DND-41 (cell line): ENCODE data around the gene ZBTB34.

Source experiments
- ATAC-seq: fragments of 200-7000 bp; cut with Tn5 transposase; 3 replicates; pipeline ENCODE4 v1.9.1; 2021; ENCODE audit warnings: low read depth; ENCODE audit not compliant: insufficient read depth
- DNase-seq: peaks from one replicate; pipeline ENCODE4 v3.0.0-alpha.2; 2020
- H2AFZ ChIP-seq: 2 replicates; pipeline ENCODE4 v1.6.0; 2012; ENCODE audit warnings: low read depth, low read length
- H3K27ac ChIP-seq: 2 replicates; pipeline ENCODE4 v1.5.1; 2012; ENCODE audit warnings: low read length, inconsistent platforms
- H3K27me3 ChIP-seq: fragments of 200-600 bp; sonication (generic); 2 replicates; pipeline ENCODE4 v1.6.0; 2012; ENCODE audit warnings: low read length, mild to moderate bottlenecking, inconsistent platforms; ENCODE audit not compliant: insufficient read depth, poor library complexity
- H3K36me3 ChIP-seq: 2 replicates; pipeline ENCODE4 v1.5.1; 2012; ENCODE audit warnings: low read length, inconsistent platforms; ENCODE audit not compliant: insufficient read depth
- H3K4me1 ChIP-seq: 2 replicates; pipeline ENCODE4 v1.5.1; 2012; ENCODE audit warnings: mild to moderate bottlenecking, low read length; ENCODE audit not compliant: insufficient read depth
- H3K4me2 ChIP-seq: 2 replicates; pipeline ENCODE4 v1.6.0; 2012; ENCODE audit warnings: mild to moderate bottlenecking, moderate library complexity, low read length, inconsistent platforms; ENCODE audit not compliant: insufficient read depth
- H3K4me3 ChIP-seq, 2 experiments: fragments of 200-600 bp in 1 of 2; shearing (Covaris generic) in 1 of 2; 2 replicates each; pipeline ENCODE4 v1.5.1; 2012 to 2016; ENCODE audit warnings: inconsistent platforms in 2 of 2, low read length in 2 of 2, mild to moderate bottlenecking in 2 of 2, low read depth in 1 of 2, moderate library complexity in 1 of 2
- H3K79me2 ChIP-seq: 2 replicates; pipeline ENCODE4 v1.6.0; 2012; ENCODE audit warnings: low read length, inconsistent platforms; ENCODE audit not compliant: insufficient read depth
- H3K9ac ChIP-seq: 2 replicates; pipeline ENCODE4 v1.6.0; 2012; ENCODE audit warnings: low read depth, mild to moderate bottlenecking, inconsistent platforms, low read length, moderate library complexity
- H3K9me3 ChIP-seq: 2 replicates; pipeline ENCODE4 v1.5.1; 2012; ENCODE audit warnings: low read length, moderate library complexity, mild to moderate bottlenecking, inconsistent platforms; ENCODE audit not compliant: insufficient read depth, severe bottlenecking
- H4K20me1 ChIP-seq: 2 replicates; pipeline ENCODE4 v1.6.0; 2012; ENCODE audit warnings: low read length; ENCODE audit not compliant: insufficient read depth
- EZH2 ChIP-seq: IDR thresholded peaks from 3 replicates; pipeline ENCODE4 v1.6.1; 2012; ENCODE audit warnings: borderline replicate concordance, low read depth, mild to moderate bottlenecking, moderate library complexity, low read length, inconsistent platforms; ENCODE audit not compliant: severe bottlenecking
- TF ChIP-seq, protein P1 (sequence below): IDR thresholded peaks from 2 replicates; pipeline ENCODE4 v1.5.1; 2012; ENCODE audit warnings: borderline replicate concordance, low read length, moderate library complexity, mild to moderate bottlenecking; ENCODE audit not compliant: poor library complexity, severe bottlenecking; ENCODE audit errors: extremely low read depth

The ZBTB34 gene

DNA sequence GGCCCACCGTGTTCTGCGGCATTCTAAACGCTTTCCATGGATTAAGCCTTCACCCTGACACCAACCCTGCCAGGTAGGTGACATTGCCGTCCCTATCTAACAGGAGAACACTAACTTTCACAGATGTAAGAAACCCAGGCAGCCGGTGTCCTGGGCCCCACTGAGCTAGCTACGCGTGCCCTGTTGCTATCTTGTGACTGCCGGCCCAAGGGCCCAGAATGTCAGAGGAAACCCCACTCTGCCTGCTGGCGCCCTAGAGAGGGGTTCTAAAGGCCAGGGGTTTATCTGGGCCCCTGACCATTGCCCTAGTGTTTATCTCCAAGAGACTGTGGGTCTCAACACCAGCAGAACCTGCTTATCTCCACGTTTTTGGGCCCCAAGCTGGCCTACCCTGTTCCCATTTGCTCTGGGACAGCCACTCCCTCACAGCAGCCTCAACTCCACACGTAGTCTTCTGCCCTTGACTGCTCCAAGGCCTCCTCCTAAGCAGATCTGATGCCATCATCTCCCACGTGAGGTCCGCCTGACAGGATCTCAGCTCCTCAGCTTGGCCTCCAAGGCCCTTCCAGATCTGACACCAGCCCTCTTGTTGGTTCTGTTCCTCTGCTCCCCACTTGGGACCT lies 18.1 kb upstream of the ZBTB34 start:
- TF ChIP-seq, protein P1, sequence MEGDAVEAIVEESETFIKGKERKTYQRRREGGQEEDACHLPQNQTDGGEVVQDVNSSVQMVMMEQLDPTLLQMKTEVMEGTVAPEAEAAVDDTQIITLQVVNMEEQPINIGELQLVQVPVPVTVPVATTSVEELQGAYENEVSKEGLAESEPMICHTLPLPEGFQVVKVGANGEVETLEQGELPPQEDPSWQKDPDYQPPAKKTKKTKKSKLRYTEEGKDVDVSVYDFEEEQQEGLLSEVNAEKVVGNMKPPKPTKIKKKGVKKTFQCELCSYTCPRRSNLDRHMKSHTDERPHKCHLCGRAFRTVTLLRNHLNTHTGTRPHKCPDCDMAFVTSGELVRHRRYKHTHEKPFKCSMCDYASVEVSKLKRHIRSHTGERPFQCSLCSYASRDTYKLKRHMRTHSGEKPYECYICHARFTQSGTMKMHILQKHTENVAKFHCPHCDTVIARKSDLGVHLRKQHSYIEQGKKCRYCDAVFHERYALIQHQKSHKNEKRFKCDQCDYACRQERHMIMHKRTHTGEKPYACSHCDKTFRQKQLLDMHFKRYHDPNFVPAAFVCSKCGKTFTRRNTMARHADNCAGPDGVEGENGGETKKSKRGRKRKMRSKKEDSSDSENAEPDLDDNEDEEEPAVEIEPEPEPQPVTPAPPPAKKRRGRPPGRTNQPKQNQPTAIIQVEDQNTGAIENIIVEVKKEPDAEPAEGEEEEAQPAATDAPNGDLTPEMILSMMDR, result no peak
- TF ChIP-seq EZH2, result no peak
- Histone ChIP-seq H2AFZ (no peak overlapping the region), H3K27me3 (no peaks in the 10 kb centered on the region), H3K79me2 (no peaks in the 10 kb centered on the region), H3K36me3 (0 out of 2 replicates have a peak, but pooled peaks cover 9% of the 10 kb centered on the region), H3K9ac (no peak overlapping the region), H3K4me3 (no peak overlapping the region), H3K27ac (no peak overlapping the region), H3K9me3 (no peaks in the 10 kb centered on the region), H3K4me1 (no peaks in the 10 kb centered on the region), H4K20me1 (peaks cover 13% of the 10 kb centered on the region), H3K4me2 (no peak overlapping the region)
- DNase-seq, result no peak
- no peak for ATAC-seq

DNA sequence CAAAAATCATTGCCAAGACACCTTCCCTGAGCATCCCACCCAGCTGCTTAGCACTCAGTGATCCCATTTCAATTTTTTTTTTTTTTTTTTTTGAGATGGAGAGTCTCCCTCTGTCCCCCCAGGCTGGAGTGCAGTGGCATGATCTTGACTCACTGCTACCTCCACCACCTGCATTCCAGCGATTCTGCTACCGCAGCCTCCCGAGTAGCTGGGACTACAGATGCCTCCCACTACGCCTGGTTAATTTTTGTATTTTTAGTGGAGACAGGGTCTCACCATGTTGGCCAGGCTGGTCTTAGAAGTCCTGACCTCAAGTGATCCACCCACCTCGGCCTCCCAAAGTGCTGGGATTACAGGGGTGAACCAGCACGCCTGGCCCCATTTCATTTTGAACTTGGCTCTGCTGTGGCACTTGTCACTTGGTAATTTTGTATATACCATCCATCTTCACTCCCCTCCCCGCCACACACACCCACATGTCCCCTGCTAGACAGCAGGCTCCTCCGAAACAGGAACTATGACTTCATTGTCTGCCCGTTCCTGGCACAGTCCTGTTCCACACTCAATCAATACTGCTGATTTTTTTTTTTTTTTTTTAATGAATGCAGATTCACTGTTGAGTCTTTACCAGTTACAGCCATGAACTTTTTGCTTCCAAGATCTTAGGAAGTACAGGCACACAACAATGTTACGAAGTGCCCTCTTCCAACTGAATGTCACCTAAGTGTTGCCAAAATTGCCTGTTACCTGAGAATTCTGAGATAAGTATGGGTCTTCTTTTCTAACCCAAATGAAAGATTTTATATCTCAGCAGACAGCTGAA lies 17.3 kb upstream of the ZBTB34 start:
- H2AFZ ChIP-seq, result no peak overlapping the region
- TF ChIP-seq, protein P1, result no peak
- no peaks in the 10 kb centered on the region for H3K79me2 ChIP-seq
- peaks cover 11% of the 10 kb centered on the region for H4K20me1 ChIP-seq
- H3K9ac ChIP-seq, result no peak overlapping the region
- no peak overlapping the region for H3K4me2 ChIP-seq
- H3K36me3 ChIP-seq, result 0 out of 2 replicates have a peak, but pooled peaks cover 9% of the 10 kb centered on the region
- no peak overlapping the region for H3K4me3 ChIP-seq
- DNase-seq (no peak), ATAC-seq (no peak)
- no peak overlapping the region for H3K27ac ChIP-seq
- no peaks in the 10 kb centered on the region for H3K27me3 ChIP-seq
- no peaks in the 10 kb centered on the region for H3K4me1 ChIP-seq
- no peaks in the 10 kb centered on the region for H3K9me3 ChIP-seq

DNA sequence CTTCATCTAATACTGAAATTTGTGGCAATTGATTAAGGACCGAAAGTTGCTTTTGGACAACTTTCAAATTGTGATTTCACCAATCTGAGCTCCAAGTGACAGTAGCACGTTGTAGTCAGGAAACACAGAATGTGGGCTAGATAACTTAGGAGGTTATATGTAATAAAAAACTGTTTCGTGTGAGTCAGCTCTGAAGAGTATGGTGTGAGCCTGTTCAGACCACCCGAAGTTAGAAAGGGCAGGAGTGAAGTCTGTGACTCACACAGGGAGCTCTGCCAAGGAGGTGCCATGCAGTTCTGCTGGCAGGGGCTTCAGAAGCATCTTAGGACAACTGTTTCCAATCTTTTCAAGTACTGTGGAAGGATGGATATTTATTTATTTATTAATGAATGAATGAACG lies 16.4 kb upstream of the ZBTB34 start:
- Histone ChIP-seq H3K27ac (no peak overlapping the region), H3K27me3 (no peaks in the 10 kb centered on the region), H2AFZ (no peak overlapping the region), H3K79me2 (no peaks in the 10 kb centered on the region), H3K9me3 (no peaks in the 10 kb centered on the region), H3K4me2 (no peak overlapping the region), H3K4me3 (no peak overlapping the region), H3K4me1 (no peaks in the 10 kb centered on the region), H4K20me1 (peaks cover 3% of the 10 kb centered on the region), H3K36me3 (0 out of 2 replicates have a peak, but pooled peaks cover 3% of the 10 kb centered on the region), H3K9ac (no peak overlapping the region)
- DNase-seq, result no peak
- ATAC-seq, result no peak
- TF ChIP-seq, protein P1, result no peak
- TF ChIP-seq EZH2, result no peak
